AG04449 (cell line): Measurements from ENCODE around the gene BCKDHA.
"Not testable (repeated sequence)": the region's sequence is repeated elsewhere in the genome, so short reads cannot be mapped to it uniquely, and the experiment has no call there.

Source experiments
- CTCF ChIA-PET: fragments of 350-600 bp; formaldehyde crosslinking; extraction: SDS; loops from one replicate; lab custom pipeline; 2021; ENCODE audit warnings: antibody characterized with exemption; lab: Yijun Ruan, JAX
- POLR2A ChIA-PET: fragments of 400-600, 350-600 bp; formaldehyde crosslinking; extraction: SDS; loops from one replicate; lab custom pipeline; 2020; ENCODE audit warnings: antibody characterized with exemption, inconsistent platforms; lab: Yijun Ruan, JAX
- DNase-seq: peaks from one replicate; pipeline ENCODE4 v3.0.0-alpha.2; 2010; ENCODE audit warnings: low read depth, low spot score
- H3K4me3 ChIP-seq: 2 replicates; pipeline ENCODE4 v1.5.1; 2011; ENCODE audit warnings: low read depth, mild to moderate bottlenecking, control low read depth, low read length
- CTCF ChIP-seq: IDR thresholded peaks from one replicate; pipeline ENCODE4 v1.5.1; 2011; ENCODE audit warnings: mild to moderate bottlenecking, moderate library complexity, low read length, control low read depth, inconsistent platforms; ENCODE audit not compliant: insufficient read depth; ENCODE audit errors: missing control alignments

BCKDHA gene

GRCh38 chr19:41371541-41371940 is 26.1 kb upstream of the BCKDHA start:
- no peak overlapping the region for H3K4me3 ChIP-seq
- ChIA-PET CTCF (interaction anchor here (9.7 kb wide), 1 partner anchor 18 kb away, joined by 103 read pairs; the partner anchor contains the start of gene TGFB1), POLR2A (no interaction called here)
- TF ChIP-seq CTCF, result no peak
- DNase-seq, result no peak

GRCh38 chr19:41372501-41372900 is 25.1 kb upstream of the BCKDHA start:
- TF ChIP-seq CTCF, result no peak
- POLR2A ChIA-PET, result no interaction called here
- CTCF ChIA-PET, result interaction anchor here (0.7 to 1.2 kb wide), 3 partner anchors 9 to 51 kb away, joined by 3 to 4 read pairs (median 4); no protein-coding TSS in a partner anchor
- DNase-seq, result no peak
- no peak overlapping the region for H3K4me3 ChIP-seq

GRCh38 chr19:41373993-41374392 is 23.6 kb upstream of the BCKDHA start:
- CTCF ChIA-PET, result no interaction called here
- DNase-seq, result peak; percentile 59
- TF ChIP-seq CTCF, result no peak
- POLR2A ChIA-PET, result no interaction called here
- no peak overlapping the region for H3K4me3 ChIP-seq

GRCh38 chr19:41376241-41376997 is 21.2 kb upstream of the BCKDHA start, which contains the start of gene TMEM91:
Gene TMEM91 (plus strand): TSS chr19:41376533. CDS start chr19:41378310, 1,777 bp downstream.
- peak within 1 kb of the TSS; percentile 59 for H3K4me3 ChIP-seq
- DNase-seq, result no peak
- ChIA-PET CTCF (interaction anchor here (0.7 kb wide), 1 partner anchor 11 kb away, joined by 4 read pairs; no protein-coding TSS in a partner anchor), POLR2A (no interaction called here)
- no peak for TF ChIP-seq CTCF

- POLR2A ChIA-PET, result no interaction called here
- DNase-seq, result no peak
- no peak for TF ChIP-seq CTCF
- CTCF ChIA-PET, result no interaction called here
- H3K4me3 ChIP-seq, result peak overlapping the region; percentile 59
Measured at GRCh38 chr19:41376998-41377365, 20.6 kb upstream of the BCKDHA start.

GRCh38 chr19:41377977-41378709 is 19.5 kb upstream of the BCKDHA start:
- CTCF ChIA-PET, result interaction anchor here (0.5 to 1.4 kb wide), 4 partner anchors 8 to 70 kb away, joined by 3 to 4 read pairs (median 4); no protein-coding TSS in a partner anchor
- TF ChIP-seq CTCF, result peak; percentile 27
- POLR2A ChIA-PET, result no interaction called here

GRCh38 chr19:41381536-41381935 is 16.1 kb upstream of the BCKDHA start:
- POLR2A ChIA-PET, H3K4me3 ChIP-seq, DNase-seq: not testable (repeated sequence)
- CTCF ChIA-PET, result interaction anchor here (1.0 to 1.7 kb wide), 4 partner anchors 9 to 59 kb away, joined by 3 to 4 read pairs (median 3); partner anchors contain the start of gene DMAC2

More at GRCh38 chr19:41377977-41378709, 19.5 kb upstream of the BCKDHA start:
- DNase-seq, result no peak
- H3K4me3 ChIP-seq, result no peak overlapping the region
